SIG-M5 (cell line): Measurements from ENCODE around the gene FZD10.

Experiments
- DNase-seq: peaks from one replicate; lab custom pipeline; 2025; lab: John Stamatoyannopoulos, UW

Gene FZD10

GRCh38 chr12:130131801-130132200 is 30.5 kb upstream of the FZD10 start:
- DNase-seq: no peak

DNA sequence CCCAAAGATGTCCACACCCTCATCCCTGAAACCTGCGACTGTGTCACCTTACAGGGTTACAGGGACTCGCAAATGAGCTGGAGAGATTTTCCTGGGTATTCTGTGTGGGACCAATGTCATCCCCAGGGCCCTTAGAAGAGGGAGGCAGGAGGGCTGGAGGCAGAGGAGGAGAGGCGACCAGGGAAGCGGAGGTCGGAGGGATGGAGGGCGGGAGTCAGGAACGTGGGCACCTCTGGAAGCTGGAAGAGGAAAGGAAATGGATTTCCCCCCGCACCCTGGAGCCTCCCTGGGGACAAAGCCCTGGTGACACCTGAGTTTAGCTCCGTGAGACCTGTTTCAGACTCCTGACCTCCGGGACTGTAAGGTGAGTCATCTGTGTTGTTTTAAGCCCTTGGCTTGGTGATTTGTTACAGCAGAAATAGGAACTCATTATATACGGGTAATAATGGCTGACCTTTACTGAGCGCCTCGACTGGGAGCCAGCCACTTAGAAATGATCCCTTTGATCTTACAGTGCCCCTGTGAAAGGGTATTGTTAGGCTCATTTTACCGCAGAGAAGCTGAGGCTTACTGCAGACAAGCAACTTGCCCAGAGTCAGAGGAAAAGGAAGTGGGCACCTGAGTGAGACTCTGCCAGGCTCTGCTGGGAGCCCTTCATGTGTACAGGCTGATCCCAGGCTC is 29.3 kb upstream of the FZD10 start:
- DNase-seq: no peak

- DNase-seq: no peak
Observed at GRCh38 chr12:130133851-130134562, 28.3 kb upstream of the FZD10 start.

DNA sequence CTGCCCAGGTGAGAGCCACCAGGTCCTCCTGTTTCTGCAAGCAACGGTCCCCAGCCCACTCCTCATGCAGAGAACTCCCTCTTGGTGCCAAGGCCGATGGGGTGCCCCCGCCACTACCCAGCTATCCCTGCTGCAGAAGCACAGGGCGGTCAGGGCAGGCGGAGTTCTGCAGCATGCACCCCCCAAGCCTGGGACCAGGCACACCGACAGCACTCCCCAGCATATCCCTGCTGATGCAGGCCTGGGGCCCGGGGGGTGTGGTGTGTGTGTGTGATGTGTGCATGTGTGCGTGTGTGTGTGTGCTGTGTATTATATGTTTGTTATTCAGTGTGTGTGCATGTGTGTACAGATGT is 27.7 kb upstream of the FZD10 start:
- DNase-seq: no peak

DNA sequence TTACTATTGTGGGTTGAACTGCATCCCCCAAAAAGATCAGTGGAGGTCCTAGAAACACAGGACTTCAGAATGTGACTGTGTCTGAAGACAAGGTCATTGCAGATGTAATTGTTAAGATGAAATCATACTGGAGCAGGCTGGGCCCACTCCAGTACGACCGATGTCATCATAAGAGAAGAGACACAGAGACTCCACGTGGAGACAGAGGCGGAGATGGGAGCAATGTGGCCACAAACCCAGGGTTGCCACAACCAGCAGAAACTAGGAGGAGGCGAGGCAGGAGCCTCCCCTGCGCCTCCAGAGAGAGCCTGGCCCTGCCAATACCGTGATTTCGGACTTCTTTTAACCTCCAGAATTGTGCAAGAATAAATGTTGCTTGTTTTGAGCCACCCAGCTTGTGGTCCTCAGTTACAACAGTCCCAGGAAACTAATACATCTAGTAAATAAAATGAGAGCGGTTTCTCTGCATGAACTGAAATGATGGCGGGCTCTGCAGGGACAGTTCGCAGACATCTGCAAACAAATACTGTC is 25.7 kb upstream of the FZD10 start:
- DNase-seq: no peak

DNA sequence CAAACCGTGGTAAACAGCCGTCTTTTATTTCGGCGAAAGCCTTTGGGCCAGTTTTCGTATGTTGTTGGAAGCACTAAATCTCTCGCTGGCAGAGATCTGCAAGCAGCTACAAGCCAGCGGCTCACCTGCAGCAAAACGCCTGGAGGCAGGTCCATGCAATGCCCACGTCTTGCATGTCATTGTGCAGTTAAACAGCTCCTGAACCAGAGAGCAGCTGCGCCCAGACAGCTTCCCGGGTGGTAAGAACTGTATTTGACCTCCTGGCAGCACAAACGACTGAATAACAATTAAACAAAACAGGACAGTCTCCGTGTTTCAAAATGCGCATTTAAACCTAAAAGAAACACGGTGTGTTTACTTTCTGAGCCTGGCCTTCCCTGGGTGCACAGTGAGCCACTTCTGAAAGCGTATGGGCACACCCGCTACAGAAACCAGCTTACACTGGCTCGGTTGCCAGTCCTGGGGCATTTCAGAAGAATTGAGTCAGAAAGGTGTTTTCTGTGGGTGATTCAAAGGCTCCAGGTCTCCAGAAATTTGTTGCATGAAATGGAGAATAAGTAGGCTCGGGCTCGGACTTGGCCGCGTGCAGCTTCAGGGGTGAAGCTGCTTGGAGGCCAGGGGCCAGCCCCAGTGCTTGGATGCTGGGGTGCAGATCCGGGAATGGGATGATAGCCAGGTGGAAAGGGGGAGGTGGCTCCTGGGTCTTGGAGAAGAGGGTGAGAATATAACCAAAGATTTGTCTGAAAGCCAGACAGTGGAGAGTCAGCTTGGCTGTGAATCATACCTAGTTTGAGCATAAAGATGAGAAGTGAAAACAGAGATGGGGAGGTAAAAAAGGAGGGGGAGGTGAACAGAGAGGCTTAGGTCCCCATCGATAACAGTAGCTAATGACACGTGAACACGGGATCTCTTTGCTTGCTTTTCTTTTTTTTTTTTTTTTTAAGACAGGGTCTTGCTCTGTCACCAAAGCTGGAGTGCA is 24.9 kb upstream of the FZD10 start:
- DNase-seq: no peak

DNA sequence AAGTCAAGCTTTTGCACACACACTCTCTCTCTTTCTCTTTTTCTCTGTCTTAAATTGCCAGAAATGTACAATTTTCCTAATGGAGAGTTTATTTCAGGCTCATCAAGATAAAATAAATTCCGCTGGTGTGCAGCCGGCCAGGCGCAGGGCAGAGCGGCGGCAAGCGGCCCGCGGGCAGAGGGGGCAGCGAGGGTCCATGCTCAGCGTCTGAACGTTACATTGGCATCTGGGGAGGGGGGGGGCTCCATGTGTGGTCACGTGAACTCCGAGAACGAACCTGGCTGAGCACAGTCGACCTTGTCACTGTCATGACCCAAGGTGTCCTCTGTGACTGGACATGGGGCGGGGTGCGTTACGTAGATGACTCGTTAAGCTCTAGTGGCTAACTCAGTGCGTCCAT is 23.8 kb upstream of the FZD10 start:
- DNase-seq: no peak

DNA sequence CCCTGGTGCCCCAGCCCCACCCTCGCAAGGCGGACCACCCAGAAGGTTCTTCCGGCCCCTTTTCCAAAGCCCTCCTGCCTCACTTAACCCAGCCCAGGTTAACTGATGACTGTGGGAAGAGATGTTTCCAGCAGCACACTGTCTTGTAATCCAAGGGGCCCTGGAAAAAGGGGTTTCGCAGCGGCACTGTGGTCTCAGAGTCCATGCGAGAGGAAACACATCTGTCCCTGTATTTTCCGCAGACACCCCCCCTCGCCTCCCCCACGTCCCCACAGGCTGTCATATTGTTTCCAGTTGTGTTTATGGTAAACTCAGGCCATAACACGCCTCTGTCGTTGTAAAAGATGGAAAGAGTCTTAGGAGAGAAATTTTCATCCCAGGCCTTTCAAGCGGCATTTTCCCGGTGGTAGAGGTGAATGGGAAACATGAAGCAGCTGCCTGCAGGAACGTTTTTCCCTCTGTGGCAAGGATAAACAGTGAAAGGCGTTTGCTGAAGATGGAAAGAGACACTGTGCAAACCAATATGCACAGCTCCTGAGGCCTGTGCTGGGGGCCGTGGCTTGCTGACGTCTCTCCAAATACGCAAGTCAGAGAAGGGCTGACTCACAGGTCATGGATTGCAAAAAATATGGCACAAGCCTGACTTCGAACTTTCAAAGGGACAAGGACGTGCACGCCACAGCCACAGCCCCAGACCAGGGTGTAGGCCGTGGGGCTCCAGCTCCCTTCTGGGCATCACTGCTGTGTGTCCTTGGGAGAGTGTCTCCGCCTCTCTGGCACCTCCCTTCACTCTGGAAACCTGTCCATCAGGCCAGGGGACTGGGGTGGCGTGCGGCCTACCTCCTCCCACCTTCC is 22.5 kb upstream of the FZD10 start:
- DNase-seq: no peak

DNA sequence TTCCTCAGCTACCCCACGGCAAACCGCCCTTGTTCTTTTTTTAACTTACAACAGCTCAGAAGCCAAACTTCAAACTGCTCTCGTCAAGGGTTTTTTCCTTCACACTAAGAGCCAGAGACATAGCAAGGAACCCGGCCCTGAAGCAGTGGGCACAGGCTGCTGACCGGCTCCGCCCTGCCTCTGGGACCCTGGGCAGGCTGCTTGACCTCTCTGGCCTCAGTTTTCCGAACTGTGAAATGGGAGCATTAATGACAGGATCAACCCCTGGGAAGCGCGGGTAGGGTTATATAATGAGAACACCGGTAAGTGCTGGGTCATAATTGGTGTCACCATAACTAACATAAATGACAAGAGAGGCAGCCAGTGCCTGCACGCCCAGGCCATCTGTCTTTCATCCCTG is 21.2 kb upstream of the FZD10 start:
- DNase-seq: no peak

- DNase-seq: no peak
Observed at GRCh38 chr12:130141901-130142683, 20.2 kb upstream of the FZD10 start.

DNA sequence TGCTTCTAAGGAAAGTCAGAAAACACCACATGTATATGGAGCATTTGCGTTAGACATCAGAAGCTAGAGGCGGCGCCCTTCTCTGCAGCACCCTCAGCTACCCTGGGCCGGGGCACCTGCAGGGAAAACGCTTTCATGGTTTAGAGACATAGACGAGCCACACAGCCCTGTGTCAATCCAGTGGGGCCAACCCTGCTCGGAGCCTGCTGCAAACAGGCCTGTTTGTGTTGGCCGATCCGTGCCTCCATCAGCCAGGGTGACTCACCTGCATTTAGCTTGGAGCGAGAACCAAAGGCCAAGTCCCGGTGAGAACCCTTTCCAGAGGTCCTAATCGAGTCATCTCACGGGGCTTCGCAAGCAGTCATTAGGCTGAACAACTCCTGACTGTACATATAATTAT is 19.5 kb upstream of the FZD10 start:
- DNase-seq: no peak

- no peak for DNase-seq
Observed at GRCh38 chr12:130143136-130143535, 19.1 kb upstream of the FZD10 start.

DNA sequence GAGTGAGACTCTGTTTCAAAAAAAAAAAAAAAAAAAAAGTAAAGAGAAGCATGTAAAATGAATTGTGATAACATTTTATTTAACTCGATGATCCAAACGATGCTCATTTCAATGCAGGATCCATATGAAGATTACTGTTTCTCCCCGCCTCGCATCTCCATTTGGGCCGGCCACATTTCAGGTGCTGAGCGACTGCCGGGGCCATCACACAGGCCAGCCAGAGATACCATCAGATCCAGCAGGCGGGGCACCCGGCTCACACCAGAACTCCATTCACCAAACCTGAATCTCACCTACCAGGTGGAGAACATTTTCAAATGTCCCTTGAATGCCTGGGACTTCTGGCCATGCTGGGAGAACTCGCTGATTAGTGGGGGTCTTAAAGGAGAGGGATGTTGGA is 18.0 kb upstream of the FZD10 start:
- DNase-seq: no peak

DNA sequence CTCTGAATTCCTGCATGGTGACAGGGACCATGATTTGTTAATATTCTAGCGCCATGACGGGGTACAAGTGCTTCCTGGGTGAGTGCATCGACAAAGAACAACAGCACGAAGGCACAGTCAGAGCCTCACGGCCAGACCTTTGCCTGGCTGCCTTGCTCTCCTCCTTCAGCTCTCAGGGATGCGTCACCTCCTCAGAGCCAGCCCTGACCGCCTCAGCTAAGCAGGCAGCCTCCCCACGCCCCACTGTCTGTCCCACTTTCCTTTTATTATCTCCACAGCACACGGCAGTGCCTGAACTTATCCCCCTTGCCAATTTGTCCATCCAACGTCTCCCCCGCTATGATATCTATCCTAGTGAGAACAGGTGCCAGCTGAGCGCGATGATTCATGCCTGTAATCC is 16.5 kb upstream of the FZD10 start:
- no peak for DNase-seq

GRCh38 chr12:130146176-130146931 is 15.9 kb upstream of the FZD10 start:
- no peak for DNase-seq

DNA sequence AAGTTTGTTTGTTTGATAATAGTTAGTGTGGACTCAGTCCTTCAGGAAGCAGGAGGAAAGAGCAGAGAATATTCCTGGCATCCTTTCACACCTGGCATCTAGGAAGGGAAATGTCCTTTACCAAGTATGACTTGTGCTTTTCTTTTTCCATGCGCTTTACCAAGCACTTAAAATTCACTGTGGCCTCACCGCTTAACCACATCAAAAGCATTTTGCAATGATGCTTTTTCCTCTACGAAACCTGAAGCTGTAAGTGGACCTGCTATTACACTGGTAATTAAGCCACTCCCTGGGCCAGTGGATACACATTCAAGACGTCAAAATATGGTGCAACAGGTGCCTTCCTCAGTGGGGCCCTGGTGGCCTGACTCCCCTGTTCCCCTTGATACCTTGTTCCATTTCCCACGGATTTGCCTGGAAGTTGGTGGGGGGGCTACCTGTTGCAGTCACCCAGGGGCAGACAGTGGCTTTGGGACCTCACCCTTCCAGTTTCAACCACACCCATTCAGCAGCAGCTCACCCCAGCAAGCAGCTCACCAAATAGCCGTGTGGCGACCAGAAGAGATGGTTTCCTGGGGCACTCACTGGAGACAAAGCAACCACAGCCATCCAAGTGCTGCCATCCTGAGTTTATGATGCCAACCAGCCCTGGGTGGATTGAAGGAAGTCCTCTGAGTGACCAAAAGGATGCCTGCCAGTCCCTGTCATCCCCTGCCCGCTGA is 14.2 kb upstream of the FZD10 start:
- DNase-seq: no peak

- DNase-seq: no peak
Observed at GRCh38 chr12:130151846-130152245, 10.4 kb upstream of the FZD10 start.

DNA sequence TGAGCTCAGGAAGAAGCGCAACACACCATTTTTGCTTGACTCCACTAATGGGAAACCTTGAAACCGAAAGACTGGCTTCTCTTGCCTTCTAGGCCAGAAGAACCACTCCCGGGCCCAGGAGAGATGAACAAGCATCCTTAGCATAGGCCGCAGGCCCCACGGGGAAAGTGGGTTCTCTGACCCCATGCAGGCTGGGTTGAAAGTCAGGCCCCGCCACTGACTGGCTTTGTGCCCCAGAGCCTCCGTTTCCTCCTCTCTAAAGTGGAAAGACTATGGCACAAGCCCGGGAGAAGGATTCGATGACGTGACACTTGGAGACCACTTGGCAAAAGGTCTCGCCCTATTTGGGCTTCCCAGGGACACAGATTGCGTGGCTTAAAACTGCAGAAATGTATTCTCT is 9.9 kb upstream of the FZD10 start:
- no peak for DNase-seq

- DNase-seq: no peak
Observed at GRCh38 chr12:130153803-130154202, 8.5 kb upstream of the FZD10 start.
